GM12878 (cell line): ENCODE results near the gene CTAGE9.
"Not testable (repeated sequence)": the region's sequence is repeated elsewhere in the genome, so short reads cannot be mapped to it uniquely, and the experiment has no call there.

Experiments used
- HDGF ChIP-seq: fragments of 450-650 bp; IDR thresholded peaks from 2 replicates; pipeline ENCODE4 v1.6.1; 2016; ENCODE audit warnings: antibody characterized with exemption
- PAX8 ChIP-seq: fragments of 450-650 bp; IDR thresholded peaks from 2 replicates; pipeline ENCODE4 v1.6.1; 2017; ENCODE audit warnings: mild to moderate bottlenecking, moderate library complexity
- POLR2AphosphoS5 ChIP-seq: IDR thresholded peaks from 2 replicates; pipeline ENCODE4 v1.6.1; 2011; ENCODE audit warnings: mild to moderate bottlenecking, low read length, inconsistent platforms
- ZSCAN29 ChIP-seq: fragments of 450-650 bp; IDR thresholded peaks from 2 replicates; pipeline ENCODE4 v1.6.1; 2017; ENCODE audit warnings: mild to moderate bottlenecking, moderate library complexity
- TF ChIP-seq, protein P1 (sequence below), 3 experiments: IDR thresholded peaks in 2 of 3; conservative IDR thresholded peaks in 1 of 3; 2 replicates each; pipeline ENCODE4 v1.5.1; 2011; ENCODE audit warnings: low read depth in 3 of 3, low read length in 3 of 3, mild to moderate bottlenecking in 3 of 3, control low read depth in 2 of 3, moderate library complexity in 2 of 3, inconsistent platforms in 1 of 3, mixed read lengths in 1 of 3; ENCODE audit not compliant: control insufficient read depth in 2 of 3, insufficient read depth in 1 of 3; ENCODE audit errors: extremely low read depth in 1 of 3

GRCh38 chr6:131751012-131751715, 40.3 kb upstream of the CTAGE9 start:
- TF ChIP-seq, protein P1, sequence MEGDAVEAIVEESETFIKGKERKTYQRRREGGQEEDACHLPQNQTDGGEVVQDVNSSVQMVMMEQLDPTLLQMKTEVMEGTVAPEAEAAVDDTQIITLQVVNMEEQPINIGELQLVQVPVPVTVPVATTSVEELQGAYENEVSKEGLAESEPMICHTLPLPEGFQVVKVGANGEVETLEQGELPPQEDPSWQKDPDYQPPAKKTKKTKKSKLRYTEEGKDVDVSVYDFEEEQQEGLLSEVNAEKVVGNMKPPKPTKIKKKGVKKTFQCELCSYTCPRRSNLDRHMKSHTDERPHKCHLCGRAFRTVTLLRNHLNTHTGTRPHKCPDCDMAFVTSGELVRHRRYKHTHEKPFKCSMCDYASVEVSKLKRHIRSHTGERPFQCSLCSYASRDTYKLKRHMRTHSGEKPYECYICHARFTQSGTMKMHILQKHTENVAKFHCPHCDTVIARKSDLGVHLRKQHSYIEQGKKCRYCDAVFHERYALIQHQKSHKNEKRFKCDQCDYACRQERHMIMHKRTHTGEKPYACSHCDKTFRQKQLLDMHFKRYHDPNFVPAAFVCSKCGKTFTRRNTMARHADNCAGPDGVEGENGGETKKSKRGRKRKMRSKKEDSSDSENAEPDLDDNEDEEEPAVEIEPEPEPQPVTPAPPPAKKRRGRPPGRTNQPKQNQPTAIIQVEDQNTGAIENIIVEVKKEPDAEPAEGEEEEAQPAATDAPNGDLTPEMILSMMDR (IDR thresholded peaks at IDR 0.05 in 2 of 3, conservative IDR thresholded peaks at IDR 0.05 in 1 of 3; ENCODE audit: control insufficient read depth in 2 of 3, extremely low read depth in 1 of 3, insufficient read depth in 1 of 3, low read depth in 3 of 3, low read length in 3 of 3): not testable (repeated sequence)
- not testable (repeated sequence) for TF ChIP-seq PAX8, HDGF, POLR2AphosphoS5, ZSCAN29
